ENCODE results near the gene SLC5A9.
"Not testable (repeated sequence)": the region's sequence is repeated elsewhere in the genome, so short reads cannot be mapped to it uniquely, and the experiment has no call there.

Gene SLC5A9

DNA sequence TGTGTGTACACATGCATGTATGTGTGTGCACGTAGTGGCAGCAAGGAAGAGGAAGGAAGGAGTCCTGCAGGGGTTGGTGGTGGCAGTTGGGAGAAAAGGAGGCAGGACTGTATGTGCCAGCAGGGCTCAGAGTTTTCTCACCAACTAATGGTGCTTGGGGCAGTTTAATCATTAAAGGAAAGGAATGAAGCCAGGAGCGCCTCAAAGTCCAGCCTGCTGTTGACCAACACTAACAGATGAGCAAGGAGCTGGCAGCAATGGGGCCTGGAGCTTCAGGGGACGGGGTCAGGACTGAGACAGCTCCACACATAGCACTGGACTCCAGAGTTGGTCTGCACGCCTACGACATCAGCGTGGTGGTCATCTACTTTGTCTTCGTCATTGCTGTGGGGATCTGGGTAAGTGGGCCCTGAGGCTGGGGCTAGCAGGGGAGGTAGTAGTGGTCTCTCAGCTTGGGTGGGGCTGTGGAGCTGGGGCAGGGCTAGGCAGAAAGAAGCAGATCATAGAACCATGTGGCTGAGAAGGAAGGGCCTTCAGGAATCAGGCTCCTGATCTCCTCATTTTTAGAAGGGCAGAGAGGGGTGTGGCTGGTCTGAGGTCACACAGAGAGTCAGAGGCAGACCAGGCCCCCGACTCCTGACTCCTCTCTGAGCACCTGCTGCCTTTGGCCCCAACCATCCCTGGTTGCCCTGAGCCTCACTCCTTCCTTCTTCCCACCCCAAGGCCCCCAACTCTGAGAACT, at the start of gene SLC5A9:
TSS of gene SLC5A9 (plus strand) at position 216 of the 742 bp plus-strand sequence. CDS start at position 237, 21 bp downstream.
- no peak for DNase-seq (ENCODE audit: low spot score)

GRCh38 chr1:48175116-48175515, 47.4 kb upstream of the SLC5A9 start:
- no peak for DNase-seq (ENCODE audit: low spot score)

DNA sequence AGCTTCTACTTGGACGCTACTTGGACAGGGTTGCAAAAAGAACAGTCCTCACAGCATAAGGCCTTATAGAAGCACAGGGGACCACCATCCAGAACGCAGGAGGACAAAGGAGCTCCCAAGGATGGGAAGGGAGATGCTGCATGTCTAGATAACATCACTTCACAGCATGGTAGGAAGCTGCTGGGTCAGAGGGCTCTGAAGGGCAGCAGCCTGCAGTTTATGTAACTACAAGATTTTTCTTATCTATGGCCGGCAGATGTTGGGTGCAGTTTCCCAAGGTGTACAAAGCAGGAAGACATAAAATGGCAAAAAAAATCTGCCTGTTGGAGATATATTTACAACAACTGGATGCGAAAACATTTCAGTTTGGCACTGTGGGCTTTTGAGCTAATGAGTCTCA, 45.3 kb upstream of the SLC5A9 start:
- DNase-seq (ENCODE audit: low spot score): no peak

DNA sequence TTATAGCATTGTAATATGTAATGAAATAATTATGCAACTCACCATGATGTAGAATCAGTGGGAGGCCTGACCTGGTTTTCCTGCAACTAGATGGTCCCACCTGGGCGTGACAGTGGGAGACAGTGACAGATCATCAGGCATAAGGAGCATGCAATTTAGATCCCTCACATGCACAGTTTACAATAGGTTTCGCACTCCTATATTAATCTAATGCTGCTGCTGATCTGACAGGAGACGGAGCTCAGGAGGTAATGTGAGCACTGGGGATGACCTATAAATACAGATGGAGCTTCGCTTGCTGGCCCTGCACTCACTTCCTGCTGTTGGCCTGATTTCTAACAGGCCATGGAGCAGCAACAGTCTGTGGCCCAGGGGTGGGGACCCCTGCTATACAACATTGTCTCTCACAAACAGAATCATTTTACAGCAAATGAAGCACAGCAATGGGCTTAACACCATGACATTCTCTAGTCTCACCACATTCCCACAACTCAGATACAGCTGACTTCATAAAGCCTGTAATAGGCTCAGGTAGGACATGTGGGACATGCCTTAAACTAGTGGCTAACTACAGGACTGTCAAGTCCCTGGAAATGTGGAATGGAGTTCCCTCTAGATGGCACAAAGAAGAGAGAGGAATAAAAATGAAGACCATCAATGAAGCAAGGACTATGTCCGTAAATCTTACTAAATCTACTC, 40.7 kb upstream of the SLC5A9 start:
- no peak for DNase-seq (ENCODE audit: low spot score)

DNA sequence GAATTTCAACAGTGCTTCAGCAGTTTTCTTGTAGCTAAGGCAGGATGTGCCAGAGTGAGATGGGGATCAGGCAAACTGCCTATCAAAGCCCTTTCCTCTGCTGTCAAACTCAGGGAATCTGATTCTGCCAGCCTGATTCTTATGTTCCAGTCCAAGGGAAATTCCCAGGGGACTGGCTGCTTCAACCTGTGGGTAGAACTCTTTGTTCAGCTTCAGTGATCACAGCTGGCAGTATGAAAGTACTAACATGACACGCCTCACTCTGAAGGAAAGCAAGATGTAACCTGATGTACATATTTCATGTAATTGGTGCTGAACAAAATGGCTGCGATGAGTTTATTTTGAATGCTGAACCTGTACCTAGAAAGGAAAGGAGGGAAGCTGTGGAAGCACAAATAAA, 40.1 kb upstream of the SLC5A9 start:
- no peak for DNase-seq (ENCODE audit: low spot score)

DNA sequence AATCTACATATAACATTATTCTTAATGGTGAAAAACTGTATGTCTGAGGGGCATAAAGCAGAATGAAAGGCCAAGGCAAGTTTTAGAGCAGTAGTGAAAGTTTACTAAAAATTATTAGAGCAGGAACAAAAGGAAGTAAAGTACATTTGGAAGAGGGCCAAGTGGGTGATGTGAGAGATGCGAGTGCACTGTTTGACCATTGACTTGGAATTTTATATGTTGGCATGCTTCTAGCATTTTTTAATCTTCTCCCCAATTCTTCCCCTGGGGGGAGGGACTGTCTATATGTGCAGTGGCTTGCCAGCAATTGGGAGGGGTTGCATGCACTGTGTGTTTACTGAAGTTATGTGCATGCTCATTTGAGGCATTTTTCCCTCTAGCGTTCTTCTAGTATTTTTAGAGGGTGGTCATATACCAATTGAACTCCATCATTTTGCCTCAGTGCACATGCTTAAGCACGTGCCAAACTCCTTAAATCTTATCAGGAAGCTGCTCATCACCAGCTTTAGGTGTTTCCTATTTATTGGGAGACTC, 36.1 kb upstream of the SLC5A9 start:
- DNase-seq (ENCODE audit: low spot score): no peak

DNA sequence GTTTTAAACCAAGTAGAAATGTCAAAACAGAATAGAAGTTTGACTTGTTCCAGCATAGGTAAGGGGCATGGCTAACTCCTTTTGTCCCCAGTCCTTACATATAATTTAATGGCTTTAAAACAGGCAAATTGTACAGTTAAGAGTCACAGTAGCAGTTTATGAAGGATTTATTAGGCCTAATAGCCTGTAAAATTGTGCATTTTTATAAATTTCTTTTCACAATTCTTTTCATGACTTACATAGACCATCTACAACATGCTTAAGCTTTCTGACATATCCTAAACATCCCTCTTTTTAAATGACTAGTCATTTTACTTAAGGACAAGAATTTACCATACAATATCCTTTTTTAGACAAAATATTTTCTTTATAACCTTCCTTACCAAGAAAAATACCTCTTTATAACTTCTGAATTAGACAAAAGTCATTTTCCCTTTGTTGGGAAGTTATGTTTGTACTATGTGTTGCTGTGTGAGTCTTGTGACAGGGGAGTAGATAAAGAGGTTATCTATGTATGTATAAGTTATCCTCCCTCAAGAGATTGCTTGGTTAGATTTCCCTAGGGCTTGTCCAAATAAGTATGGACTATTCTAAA, 34.5 kb upstream of the SLC5A9 start:
- no peak for DNase-seq (ENCODE audit: low spot score)

- no peak for DNase-seq (ENCODE audit: low spot score)
These were observed 31.6 kb upstream of the SLC5A9 start for GRCh38 chr1:48190881-48191280.

GRCh38 chr1:48194801-48195200, 27.7 kb upstream of the SLC5A9 start:
- no peak for DNase-seq (ENCODE audit: low spot score)

DNA sequence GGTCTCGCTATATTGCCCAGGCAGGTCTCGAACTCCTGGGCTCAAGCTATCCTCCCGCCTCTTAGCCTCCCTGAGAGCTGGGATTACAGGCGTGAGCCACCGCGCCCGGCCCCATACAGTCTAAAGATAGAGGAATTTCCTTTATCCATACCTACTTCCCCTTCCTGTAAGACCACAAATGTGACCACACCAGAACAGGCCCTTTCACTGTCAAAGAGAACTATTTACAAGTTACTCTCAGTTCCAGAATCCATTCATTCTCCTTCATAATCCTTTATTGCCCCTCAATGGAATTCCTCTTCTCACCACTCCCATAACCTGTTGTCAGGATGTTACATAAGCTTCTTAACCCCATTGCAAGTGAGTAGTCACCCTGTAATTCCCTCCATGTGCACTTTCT, 26.3 kb upstream of the SLC5A9 start:
- no peak for DNase-seq (ENCODE audit: low spot score)

DNA sequence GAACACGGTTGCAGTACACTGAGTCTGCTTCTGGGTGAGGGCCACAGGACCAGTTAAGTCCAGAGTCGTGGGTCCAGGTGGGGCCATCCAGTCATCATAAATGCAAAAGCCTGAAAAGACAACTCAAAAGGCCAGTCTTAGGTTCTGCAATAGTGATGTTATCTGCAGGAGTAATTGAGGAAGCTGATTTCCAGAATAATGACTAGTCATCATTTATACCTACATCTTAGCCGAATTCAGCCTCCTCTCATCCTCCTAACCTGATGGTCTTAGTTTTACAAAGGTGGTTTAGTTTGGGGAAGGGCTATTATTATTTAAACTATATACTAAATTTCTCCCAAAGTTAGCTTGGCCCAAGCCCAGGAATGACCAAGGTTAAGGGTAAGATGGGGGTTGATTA, 23.5 kb upstream of the SLC5A9 start:
- DNase-seq (ENCODE audit: low spot score): no peak

DNA sequence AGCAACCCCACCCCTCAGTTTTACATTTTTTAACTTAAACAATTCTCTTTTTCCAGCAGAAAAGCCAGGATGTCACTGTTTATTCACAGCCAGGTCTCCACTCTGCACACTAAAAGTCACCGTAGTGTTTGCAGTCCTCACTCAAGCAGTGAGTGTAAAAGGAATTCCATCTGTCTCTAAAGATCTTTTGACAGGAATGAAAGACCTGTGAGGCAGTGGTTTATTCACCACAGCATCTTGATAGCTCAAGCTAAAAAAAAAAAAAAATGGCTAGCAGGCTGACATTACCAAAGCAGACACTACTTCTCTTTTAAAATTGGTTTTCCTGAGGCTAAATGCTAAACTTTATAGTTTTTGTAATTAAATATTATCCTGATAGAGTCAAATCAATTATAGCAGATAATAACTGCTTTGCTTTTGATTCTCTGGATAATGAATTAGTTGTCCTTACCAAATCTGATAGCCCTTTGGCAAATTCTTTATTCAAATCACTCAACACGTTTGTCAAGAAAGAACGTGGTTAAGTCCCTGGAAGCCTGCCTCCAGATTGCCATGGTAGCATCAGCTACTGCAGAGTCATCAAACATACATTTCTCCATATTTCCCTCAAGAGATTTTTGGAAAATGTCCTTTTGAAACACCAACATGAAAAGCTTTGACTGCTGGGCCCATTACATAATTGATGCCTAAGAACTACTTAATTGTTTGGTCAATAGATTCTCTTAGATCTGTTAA, 22.2 kb upstream of the SLC5A9 start:
- DNase-seq (ENCODE audit: low spot score): no peak

DNA sequence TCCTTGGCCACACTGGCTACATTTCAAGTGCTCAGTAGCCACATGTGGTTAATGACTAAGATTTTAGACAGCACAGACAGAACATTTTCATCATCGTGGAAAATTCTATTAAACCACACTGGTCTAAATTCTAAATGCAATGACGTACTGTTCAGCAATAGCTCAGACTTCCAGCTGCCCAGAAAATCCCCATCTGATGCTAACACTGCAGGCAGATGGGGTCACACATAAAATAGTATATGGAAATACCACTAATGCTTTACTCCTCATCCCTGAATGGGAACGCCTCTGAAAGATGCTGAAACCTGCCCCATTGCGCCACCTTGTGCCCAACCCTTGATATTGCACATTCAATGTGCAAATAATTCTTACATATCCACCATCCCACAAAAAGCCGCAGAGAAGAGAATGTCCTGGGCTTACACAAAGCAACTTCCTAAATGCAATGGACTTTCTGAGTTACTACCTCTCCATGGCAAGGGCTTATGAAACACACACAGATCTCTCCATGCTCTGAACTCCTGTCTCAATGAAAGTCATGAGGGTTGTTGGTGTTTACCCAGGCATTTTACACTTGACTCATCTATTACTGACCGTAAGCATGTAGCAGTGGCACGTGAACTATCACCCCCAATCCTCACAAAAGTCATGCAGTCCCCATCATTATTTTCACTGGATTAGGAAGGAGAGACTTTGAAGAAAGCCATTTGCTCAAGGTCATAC, 20.3 kb upstream of the SLC5A9 start:
- DNase-seq (ENCODE audit: low spot score): peak; percentile 76

- no peak for DNase-seq (ENCODE audit: low spot score)
These were observed 19.1 kb upstream of the SLC5A9 start for GRCh38 chr1:48203287-48203900.

DNA sequence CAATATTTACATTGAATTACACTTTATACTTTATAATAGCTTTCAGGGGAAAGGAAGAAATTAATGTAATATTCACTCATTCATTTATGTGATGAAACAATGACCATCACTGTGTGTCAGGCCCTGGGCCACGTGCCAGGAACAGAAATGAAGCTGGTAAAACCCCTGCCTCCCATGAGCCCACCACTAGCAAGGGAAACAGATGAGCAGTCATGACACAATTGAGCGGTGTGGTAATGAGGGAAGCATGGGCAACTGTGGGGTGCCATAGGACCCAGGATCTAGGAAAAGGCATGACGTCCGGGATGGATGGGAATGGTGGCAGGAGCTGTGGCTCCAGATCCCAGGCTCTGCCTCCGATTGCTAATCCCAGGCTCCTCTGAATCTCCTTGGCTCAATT, 17.0 kb upstream of the SLC5A9 start:
- no peak for DNase-seq (ENCODE audit: low spot score)

DNA sequence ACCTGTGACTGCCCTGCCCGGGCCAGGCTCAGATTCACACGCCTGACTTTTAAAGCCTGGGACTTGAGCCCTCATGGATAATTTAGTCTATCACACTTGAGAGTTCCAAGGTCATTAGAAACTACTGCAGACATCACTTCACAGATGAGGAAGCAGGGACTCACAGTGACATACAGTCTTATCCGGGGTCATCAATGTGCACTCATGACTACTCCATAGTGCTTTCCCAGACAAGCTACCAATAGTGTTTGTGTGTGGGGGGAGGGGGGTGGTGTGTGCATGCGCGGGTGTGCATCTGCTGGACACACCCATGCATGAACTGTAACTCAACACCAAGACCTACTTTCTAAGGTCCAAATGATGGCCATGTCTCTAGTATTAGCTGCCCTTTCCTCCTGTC, 16.1 kb upstream of the SLC5A9 start:
- no peak for DNase-seq (ENCODE audit: low spot score)

- DNase-seq (ENCODE audit: low spot score): no peak
These were observed 15.4 kb upstream of the SLC5A9 start for GRCh38 chr1:48207131-48207530.

DNA sequence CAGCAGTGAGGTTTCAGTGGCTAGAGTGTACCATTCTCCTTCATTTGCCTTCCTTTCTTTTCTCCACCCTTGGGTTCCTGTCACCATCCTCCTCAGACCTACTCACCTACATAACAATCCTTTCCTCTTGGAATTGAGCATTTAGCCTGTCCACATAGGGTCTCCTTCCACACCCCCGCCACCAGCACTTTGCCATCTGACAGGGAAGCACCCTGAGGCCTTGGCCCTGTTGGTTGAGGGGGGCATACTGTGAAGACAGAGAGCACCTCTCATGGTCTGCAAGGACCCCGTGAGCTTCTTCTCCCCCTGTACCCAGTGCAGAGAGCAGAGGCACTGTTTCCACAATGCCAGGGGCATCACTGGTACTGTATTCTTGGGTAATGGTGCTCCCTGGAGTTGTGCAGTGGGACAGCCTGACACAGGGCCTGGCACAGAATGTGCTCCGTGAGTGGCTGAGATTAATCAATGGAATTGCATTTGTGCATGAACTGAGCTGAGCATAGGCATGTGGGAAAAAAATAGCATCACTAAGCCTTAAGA, 14.9 kb upstream of the SLC5A9 start:
- no peak for DNase-seq (ENCODE audit: low spot score)

DNA sequence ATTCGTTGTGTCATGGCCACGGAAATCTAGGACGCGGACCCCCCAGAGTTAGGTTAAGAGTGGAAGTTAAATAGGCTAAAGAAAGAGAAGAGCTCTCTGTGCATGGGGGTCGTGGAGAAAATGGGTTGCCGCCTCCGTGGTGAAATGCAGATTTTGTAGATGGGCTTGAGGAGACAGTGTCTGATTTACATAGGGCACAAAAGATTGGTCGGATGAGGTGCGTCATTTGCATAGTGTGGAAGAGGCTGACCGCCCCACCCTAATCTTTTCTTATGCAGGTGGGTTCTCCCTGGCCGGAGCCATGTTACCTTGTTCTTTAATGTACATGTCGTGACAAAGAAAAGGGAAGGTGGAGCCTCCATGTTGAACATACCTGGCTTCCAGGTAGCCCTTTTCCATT, 14.3 kb upstream of the SLC5A9 start:
- no peak for DNase-seq (ENCODE audit: low spot score)

DNA sequence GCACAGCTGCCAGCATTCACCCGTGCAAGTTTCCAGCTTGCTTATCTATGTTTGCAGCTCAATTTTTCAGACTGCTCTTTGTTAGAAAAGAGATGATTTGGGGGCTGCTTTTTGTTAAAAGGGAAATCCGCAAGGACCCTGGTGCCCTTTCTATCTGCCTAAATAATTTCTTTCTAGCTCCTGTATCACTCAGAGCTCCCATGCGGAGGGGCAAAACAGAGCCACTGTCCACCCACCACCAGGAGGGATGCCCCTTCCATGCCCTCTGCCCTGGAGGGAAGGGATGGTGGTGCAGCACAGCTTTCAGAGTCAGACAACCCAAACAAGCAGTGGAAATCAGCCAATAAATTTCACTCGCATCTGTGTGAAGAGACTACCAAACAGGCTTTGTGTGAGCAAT, 13.9 kb upstream of the SLC5A9 start:
- DNase-seq (ENCODE audit: low spot score): no peak

DNA sequence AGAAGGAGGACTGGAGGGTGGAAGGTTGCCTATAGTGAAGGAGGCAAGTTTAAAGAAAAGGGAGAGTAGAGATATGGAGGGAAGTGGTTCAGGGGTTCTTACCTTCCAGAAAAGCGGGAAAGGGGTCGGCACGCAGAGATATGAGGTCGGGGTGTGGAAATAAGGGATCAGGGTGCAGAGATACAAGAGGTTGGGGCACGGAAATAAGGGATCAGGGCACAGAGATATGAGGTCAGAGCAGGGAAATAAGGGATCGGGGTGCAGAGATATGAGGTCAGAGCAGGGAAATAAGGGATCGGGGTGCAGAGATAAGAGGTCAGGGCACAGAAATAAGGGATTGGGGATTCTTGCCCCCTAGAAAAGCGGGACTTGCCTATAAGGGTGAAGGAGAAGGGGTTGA, 9.1 kb upstream of the SLC5A9 start:
- not testable (repeated sequence) for DNase-seq (ENCODE audit: low spot score)

Data from AG20443 (cell line).